ENCODE measurements around the gene GIMAP7. TPM values are rescaled to one million over a fixed set of nuclear protein-coding genes. Genes with fewer than 3 reads are reported as not detected.
A peak's percentile ranks its signal among the peaks of the same experiment; 100 is the strongest.
"Not testable (repeated sequence)": the region's sequence is repeated elsewhere in the genome, so short reads cannot be mapped to it uniquely, and the experiment has no call there.

Gene GIMAP7
- total RNA-seq, 1 donor, result not detected

DNA sequence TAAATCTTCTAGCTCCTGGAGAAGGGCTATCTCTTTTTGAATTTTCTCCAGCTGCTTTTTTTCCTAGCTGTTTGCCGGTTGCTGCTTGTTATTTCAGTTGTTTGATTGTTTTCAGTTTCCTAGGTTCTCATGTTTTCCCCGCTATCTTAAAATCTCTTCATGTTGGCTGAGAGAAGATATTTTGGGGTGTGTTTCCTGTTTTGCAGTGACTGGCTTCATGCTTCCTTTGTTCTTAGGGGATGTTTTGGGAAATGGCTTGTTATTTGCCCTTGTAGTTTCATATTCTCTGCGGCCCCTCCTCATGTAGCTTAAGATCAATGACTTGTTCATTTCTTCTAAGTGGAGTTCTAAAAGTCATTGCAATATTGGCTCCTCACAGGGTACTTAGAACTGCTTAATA is 30.6 kb upstream of the GIMAP7 start:
- not testable (repeated sequence) for H3K36me3 ChIP-seq (ENCODE audit: insufficient read depth, low read length); H3K79me2 ChIP-seq (ENCODE audit: insufficient read depth, low read length); H3K27me3 ChIP-seq (ENCODE audit: insufficient read depth, low read length); H3K27ac ChIP-seq (ENCODE audit: low read depth, low read length); H3K4me1 ChIP-seq (ENCODE audit: insufficient read depth, low read length); H3K4me3 ChIP-seq (ENCODE audit: insufficient read depth, low read length); H3K4me2 ChIP-seq (ENCODE audit: insufficient read depth, low read length); DNase-seq (ENCODE audit: insufficient read length, low spot score, missing footprints); H4K20me1 ChIP-seq (ENCODE audit: insufficient read depth, low read length); H2AFZ ChIP-seq (ENCODE audit: low read length); H3K9me3 ChIP-seq (ENCODE audit: low read depth, low read length)

DNA sequence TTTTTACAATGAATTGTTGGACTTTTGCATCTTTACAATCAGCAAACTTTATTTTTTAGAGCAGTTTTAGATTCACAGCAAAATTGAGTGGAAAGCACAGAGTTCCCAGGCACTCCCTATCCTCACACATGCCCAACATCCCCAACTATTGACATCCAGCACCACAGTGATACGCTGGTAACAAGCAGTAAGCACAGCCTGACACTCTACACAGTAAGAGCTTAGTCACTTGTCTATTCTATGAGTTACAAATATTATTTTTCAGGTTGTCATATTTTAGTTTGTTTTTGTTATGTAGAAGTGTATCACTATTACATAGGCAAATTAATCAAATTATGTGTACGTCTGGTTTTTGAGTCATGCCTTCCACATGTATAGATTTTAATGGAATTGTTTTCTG is 27.0 kb upstream of the GIMAP7 start:
- no peak overlapping the region for H3K4me2 ChIP-seq (ENCODE audit: insufficient read depth, low read length)
- H4K20me1 ChIP-seq (ENCODE audit: insufficient read depth, low read length), result no peaks in the 10 kb centered on the region
- no peaks in the 10 kb centered on the region for H3K36me3 ChIP-seq (ENCODE audit: insufficient read depth, low read length)
- TF ChIP-seq, protein P1, sequence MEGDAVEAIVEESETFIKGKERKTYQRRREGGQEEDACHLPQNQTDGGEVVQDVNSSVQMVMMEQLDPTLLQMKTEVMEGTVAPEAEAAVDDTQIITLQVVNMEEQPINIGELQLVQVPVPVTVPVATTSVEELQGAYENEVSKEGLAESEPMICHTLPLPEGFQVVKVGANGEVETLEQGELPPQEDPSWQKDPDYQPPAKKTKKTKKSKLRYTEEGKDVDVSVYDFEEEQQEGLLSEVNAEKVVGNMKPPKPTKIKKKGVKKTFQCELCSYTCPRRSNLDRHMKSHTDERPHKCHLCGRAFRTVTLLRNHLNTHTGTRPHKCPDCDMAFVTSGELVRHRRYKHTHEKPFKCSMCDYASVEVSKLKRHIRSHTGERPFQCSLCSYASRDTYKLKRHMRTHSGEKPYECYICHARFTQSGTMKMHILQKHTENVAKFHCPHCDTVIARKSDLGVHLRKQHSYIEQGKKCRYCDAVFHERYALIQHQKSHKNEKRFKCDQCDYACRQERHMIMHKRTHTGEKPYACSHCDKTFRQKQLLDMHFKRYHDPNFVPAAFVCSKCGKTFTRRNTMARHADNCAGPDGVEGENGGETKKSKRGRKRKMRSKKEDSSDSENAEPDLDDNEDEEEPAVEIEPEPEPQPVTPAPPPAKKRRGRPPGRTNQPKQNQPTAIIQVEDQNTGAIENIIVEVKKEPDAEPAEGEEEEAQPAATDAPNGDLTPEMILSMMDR (IDR thresholded peaks at IDR 0.05; ENCODE audit: extremely low read depth, low read depth, low read length), result no peak
- H3K27ac ChIP-seq (ENCODE audit: low read depth, low read length), result no peak overlapping the region
- no peaks in the 10 kb centered on the region for H3K79me2 ChIP-seq (ENCODE audit: insufficient read depth, low read length)
- no peak overlapping the region for H2AFZ ChIP-seq (ENCODE audit: low read length)
- H3K9me3 ChIP-seq (ENCODE audit: low read depth, low read length), result no peaks in the 10 kb centered on the region
- H3K4me1 ChIP-seq (ENCODE audit: insufficient read depth, low read length), result no peaks in the 10 kb centered on the region
- no peaks in the 10 kb centered on the region for H3K27me3 ChIP-seq (ENCODE audit: insufficient read depth, low read length)
- DNase-seq (ENCODE audit: insufficient read length, low spot score, missing footprints), result no peak
- H3K4me3 ChIP-seq (ENCODE audit: insufficient read depth, low read length), result no peak overlapping the region

DNA sequence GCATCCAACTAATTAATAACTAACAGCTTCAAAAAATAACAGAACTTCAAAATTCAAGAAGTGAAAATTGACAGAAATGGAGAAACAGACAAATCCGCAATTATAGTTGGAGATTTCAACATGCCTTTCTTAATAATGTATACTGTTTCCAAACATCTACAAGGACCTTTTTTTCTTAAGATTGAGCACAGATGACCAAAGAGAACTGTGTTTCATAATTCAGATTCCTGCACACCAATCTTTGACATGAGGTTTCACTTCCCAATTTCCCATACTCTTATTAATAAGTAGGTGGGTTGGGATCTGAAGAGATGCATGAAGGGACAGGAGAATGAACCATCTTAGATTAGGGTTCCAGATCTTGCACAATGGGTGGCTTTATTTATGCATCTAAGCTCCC is 24.9 kb upstream of the GIMAP7 start:
- H3K9me3 ChIP-seq (ENCODE audit: low read depth, low read length), result no peaks in the 10 kb centered on the region
- H3K27ac ChIP-seq (ENCODE audit: low read depth, low read length), result no peak overlapping the region
- no peaks in the 10 kb centered on the region for H4K20me1 ChIP-seq (ENCODE audit: insufficient read depth, low read length)
- no peak overlapping the region for H3K4me2 ChIP-seq (ENCODE audit: insufficient read depth, low read length)
- no peaks in the 10 kb centered on the region for H3K27me3 ChIP-seq (ENCODE audit: insufficient read depth, low read length)
- DNase-seq (ENCODE audit: insufficient read length, low spot score, missing footprints), result no peak
- no peaks in the 10 kb centered on the region for H3K36me3 ChIP-seq (ENCODE audit: insufficient read depth, low read length)
- TF ChIP-seq, protein P1 (IDR thresholded peaks at IDR 0.05; ENCODE audit: extremely low read depth, low read depth, low read length), result no peak
- H3K4me3 ChIP-seq (ENCODE audit: insufficient read depth, low read length), result no peak overlapping the region
- H2AFZ ChIP-seq (ENCODE audit: low read length), result no peak overlapping the region
- no peaks in the 10 kb centered on the region for H3K4me1 ChIP-seq (ENCODE audit: insufficient read depth, low read length)
- no peaks in the 10 kb centered on the region for H3K79me2 ChIP-seq (ENCODE audit: insufficient read depth, low read length)

DNA sequence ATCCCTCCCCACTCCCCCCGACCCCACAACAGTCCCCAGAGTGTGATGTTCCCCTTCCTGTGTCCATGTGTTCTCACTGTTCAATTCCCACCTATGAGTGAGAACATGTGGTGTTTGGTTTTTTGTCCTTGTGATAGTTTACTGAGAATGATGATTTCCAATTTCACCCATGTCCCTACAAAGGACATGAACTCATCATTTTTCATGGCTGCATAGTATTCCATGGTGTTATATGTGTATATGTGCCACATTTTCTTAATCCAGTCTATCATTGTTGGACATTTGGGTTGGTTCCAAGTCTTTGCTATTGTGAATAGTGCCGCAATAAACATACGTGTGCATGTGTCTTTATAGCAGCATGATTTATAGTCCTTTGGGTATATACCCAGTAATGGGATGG is 21.2 kb upstream of the GIMAP7 start:
- not testable (repeated sequence) for H3K36me3 ChIP-seq (ENCODE audit: insufficient read depth, low read length); H3K4me2 ChIP-seq (ENCODE audit: insufficient read depth, low read length); H3K4me1 ChIP-seq (ENCODE audit: insufficient read depth, low read length); H3K79me2 ChIP-seq (ENCODE audit: insufficient read depth, low read length); H3K9me3 ChIP-seq (ENCODE audit: low read depth, low read length); H3K27me3 ChIP-seq (ENCODE audit: insufficient read depth, low read length); H2AFZ ChIP-seq (ENCODE audit: low read length); H4K20me1 ChIP-seq (ENCODE audit: insufficient read depth, low read length); H3K27ac ChIP-seq (ENCODE audit: low read depth, low read length); H3K4me3 ChIP-seq (ENCODE audit: insufficient read depth, low read length); DNase-seq (ENCODE audit: insufficient read length, low spot score, missing footprints)

DNA sequence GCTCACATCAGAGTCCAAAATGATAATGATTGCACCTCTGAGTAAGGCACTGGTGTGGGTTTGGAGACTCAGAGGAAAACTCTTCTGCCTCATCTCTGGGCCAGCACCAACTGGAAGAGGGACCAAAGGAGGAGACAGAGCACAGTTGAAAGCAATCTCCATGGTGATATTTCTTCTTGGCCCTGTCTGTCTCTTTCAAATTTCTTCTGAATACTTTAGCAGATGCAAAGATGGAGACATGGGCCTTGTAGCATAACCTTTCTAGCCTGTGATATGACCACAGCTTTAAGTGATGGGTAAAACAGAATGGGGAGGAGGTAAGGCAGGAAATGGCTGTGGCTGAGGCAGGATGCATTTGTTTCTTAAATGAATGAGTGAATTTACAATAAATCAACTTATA is 12.2 kb upstream of the GIMAP7 start:
- no peak overlapping the region for H2AFZ ChIP-seq (ENCODE audit: low read length)
- no peak overlapping the region for H3K4me2 ChIP-seq (ENCODE audit: insufficient read depth, low read length)
- no peaks in the 10 kb centered on the region for H3K9me3 ChIP-seq (ENCODE audit: low read depth, low read length)
- H4K20me1 ChIP-seq (ENCODE audit: insufficient read depth, low read length), result no peaks in the 10 kb centered on the region
- DNase-seq (ENCODE audit: insufficient read length, low spot score, missing footprints), result peak; percentile 26
- H3K4me3 ChIP-seq (ENCODE audit: insufficient read depth, low read length), result no peak overlapping the region
- TF ChIP-seq, protein P1 (IDR thresholded peaks at IDR 0.05; ENCODE audit: extremely low read depth, low read depth, low read length), result no peak
- no peaks in the 10 kb centered on the region for H3K36me3 ChIP-seq (ENCODE audit: insufficient read depth, low read length)
- no peak overlapping the region for H3K27ac ChIP-seq (ENCODE audit: low read depth, low read length)
- no peaks in the 10 kb centered on the region for H3K79me2 ChIP-seq (ENCODE audit: insufficient read depth, low read length)
- no peaks in the 10 kb centered on the region for H3K27me3 ChIP-seq (ENCODE audit: insufficient read depth, low read length)
- H3K4me1 ChIP-seq (ENCODE audit: insufficient read depth, low read length), result no peaks in the 10 kb centered on the region

Measured in osteoblast (primary cell).